ENCODE data around the gene EXOSC1.

EXOSC1 gene

GRCh38 chr10:97401455-97401919 is 44.3 kb downstream of the EXOSC1 start:
- Histone ChIP-seq H3K79me2 (ENCODE audit: insufficient read depth, low read depth) (peaks cover 32% of the 10 kb centered on the region), H3K4me3 (IDR thresholded peaks at IDR 0.05; ENCODE audit: insufficient read depth, low read depth, low read length) (no peak overlapping the region), H3K9ac (peak overlapping the region; percentile 74), H2AFZ (ENCODE audit: low read depth) (peak overlapping the region; percentile 51; the same call in 1 of the 2 replicates), H4K20me1 (ENCODE audit: insufficient read depth) (no peaks in the 10 kb centered on the region), H3K27me3 (ENCODE audit: insufficient read depth, low read depth) (no peaks in the 10 kb centered on the region), H3K27ac (peak overlapping the region; percentile 84), H3K4me1 (ENCODE audit: low read depth, poor library complexity, severe bottlenecking) (peaks cover 25% of the 10 kb centered on the region), H3K36me3 (ENCODE audit: insufficient read depth) (no peaks in the 10 kb centered on the region; the same call in 1 of the 2 replicates), H3K4me2 (peak overlapping the region; percentile 85)
- TF ChIP-seq, protein P1, sequence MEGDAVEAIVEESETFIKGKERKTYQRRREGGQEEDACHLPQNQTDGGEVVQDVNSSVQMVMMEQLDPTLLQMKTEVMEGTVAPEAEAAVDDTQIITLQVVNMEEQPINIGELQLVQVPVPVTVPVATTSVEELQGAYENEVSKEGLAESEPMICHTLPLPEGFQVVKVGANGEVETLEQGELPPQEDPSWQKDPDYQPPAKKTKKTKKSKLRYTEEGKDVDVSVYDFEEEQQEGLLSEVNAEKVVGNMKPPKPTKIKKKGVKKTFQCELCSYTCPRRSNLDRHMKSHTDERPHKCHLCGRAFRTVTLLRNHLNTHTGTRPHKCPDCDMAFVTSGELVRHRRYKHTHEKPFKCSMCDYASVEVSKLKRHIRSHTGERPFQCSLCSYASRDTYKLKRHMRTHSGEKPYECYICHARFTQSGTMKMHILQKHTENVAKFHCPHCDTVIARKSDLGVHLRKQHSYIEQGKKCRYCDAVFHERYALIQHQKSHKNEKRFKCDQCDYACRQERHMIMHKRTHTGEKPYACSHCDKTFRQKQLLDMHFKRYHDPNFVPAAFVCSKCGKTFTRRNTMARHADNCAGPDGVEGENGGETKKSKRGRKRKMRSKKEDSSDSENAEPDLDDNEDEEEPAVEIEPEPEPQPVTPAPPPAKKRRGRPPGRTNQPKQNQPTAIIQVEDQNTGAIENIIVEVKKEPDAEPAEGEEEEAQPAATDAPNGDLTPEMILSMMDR (conservative IDR thresholded peaks at IDR 0.05; ENCODE audit: low read depth, low read length): no peak

- Histone ChIP-seq H3K4me3 (IDR thresholded peaks at IDR 0.05; ENCODE audit: insufficient read depth, low read depth, low read length) (no peak within 1 kb of the TSS), H3K4me1 (ENCODE audit: low read depth, poor library complexity, severe bottlenecking) (peaks cover 21% of the 10 kb centered on the region), H3K27me3 (ENCODE audit: insufficient read depth, low read depth) (no peaks in the 10 kb centered on the region), H3K36me3 (ENCODE audit: insufficient read depth) (no peaks in the 10 kb centered on the region; the same call in 1 of the 2 replicates), H4K20me1 (ENCODE audit: insufficient read depth) (no peaks in the 10 kb centered on the region), H2AFZ (ENCODE audit: low read depth) (peak within 1 kb of the TSS; percentile 51; the same call in 1 of the 2 replicates), H3K27ac (peak within 1 kb of the TSS; percentile 84), H3K79me2 (ENCODE audit: insufficient read depth, low read depth) (peaks cover 32% of the 10 kb centered on the region), H3K4me2 (peak within 1 kb of the TSS; percentile 85), H3K9ac (peak within 1 kb of the TSS; percentile 74)
- TF ChIP-seq, protein P1 (conservative IDR thresholded peaks at IDR 0.05; ENCODE audit: low read depth, low read length): no peak
Measured at GRCh38 chr10:97400665-97401454, 44.9 kb downstream of the EXOSC1 start, which contains the start of gene RRP12. Gene RRP12 (minus strand): TSS chr10:97401340. CDS start chr10:97401231, 109 bp downstream.

DNA sequence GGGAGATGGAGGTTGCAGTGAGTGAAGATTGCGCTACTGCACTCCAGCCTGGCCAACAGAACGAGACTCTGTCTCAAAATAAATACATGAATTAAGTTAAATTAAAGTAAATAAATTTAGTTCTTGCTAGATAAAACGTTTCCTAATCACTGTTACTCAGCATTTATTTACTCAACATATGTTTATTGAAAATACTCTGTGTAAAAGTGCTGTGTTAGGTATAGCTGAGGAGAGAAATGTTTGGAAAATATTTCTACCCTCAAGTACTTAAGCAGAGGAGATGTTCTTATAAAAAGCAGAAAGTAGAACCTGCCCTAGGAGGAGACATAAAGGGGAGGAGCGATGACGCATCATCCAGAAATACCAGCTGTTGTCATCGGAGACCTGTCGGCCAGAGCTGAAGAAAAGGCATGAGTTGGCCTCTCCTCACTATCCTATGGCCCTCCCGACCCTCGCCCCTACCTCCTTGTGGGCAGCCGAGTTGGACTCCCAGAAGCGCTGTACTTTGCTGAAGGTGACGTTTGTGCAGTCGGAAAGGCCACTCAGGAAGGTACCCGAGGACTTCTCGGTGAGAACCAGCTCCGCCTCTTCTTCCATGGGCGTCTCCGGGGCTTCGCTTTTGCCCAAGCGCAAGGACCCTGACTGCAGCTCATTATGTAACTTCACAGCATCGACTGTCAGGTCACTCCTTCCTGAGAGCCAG is 45.8 kb downstream of the EXOSC1 start:
- H3K4me2 ChIP-seq: peak overlapping the region; percentile 85
- H3K4me3 ChIP-seq (IDR thresholded peaks at IDR 0.05; ENCODE audit: insufficient read depth, low read depth, low read length): no peak overlapping the region
- peak overlapping the region; percentile 51; the same call in 1 of the 2 replicates for H2AFZ ChIP-seq (ENCODE audit: low read depth)
- peaks cover 21% of the 10 kb centered on the region for H3K4me1 ChIP-seq (ENCODE audit: low read depth, poor library complexity, severe bottlenecking)
- H3K9ac ChIP-seq: peak overlapping the region; percentile 74
- H3K27ac ChIP-seq: peak overlapping the region; percentile 84
- H3K79me2 ChIP-seq (ENCODE audit: insufficient read depth, low read depth): peaks cover 32% of the 10 kb centered on the region
- H4K20me1 ChIP-seq (ENCODE audit: insufficient read depth): no peaks in the 10 kb centered on the region
- no peaks in the 10 kb centered on the region for H3K27me3 ChIP-seq (ENCODE audit: insufficient read depth, low read depth)
- TF ChIP-seq, protein P1 (conservative IDR thresholded peaks at IDR 0.05; ENCODE audit: low read depth, low read length): no peak
- no peaks in the 10 kb centered on the region; the same call in 1 of the 2 replicates for H3K36me3 ChIP-seq (ENCODE audit: insufficient read depth)

DNA sequence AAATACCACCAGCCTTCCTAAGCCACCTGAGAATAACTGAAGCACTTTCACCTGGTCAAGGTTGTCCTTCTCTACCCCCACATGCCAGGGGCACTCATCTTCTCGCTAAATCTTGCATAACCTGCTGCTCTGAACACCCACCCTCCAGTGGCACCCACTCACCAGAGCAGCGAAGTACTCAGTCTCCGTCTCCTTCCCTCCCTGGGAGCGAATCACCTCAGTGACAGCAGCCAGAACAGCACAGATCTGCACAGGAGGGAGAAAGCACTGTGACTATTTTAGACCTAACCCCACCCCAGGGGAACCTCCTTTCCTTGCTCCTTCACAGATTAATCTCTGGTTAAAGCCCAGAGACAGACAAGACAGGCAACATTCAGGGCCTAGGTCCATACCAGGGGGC is 49.8 kb downstream of the EXOSC1 start:
- peaks cover 14% of the 10 kb centered on the region for H3K4me1 ChIP-seq (ENCODE audit: low read depth, poor library complexity, severe bottlenecking)
- H3K36me3 ChIP-seq (ENCODE audit: insufficient read depth): no peaks in the 10 kb centered on the region; the same call in 1 of the 2 replicates
- H4K20me1 ChIP-seq (ENCODE audit: insufficient read depth): no peaks in the 10 kb centered on the region

More for the DNA sequence above, 49.8 kb downstream of the EXOSC1 start:
- Histone ChIP-seq H3K4me3 (IDR thresholded peaks at IDR 0.05; ENCODE audit: insufficient read depth, low read depth, low read length) (no peak overlapping the region), H2AFZ (ENCODE audit: low read depth) (no peak overlapping the region), H3K4me2 (no peak overlapping the region), H3K27me3 (ENCODE audit: insufficient read depth, low read depth) (no peaks in the 10 kb centered on the region), H3K79me2 (ENCODE audit: insufficient read depth, low read depth) (peaks cover 32% of the 10 kb centered on the region), H3K9ac (no peak overlapping the region), H3K27ac (no peak overlapping the region)
- TF ChIP-seq, protein P1 (conservative IDR thresholded peaks at IDR 0.05; ENCODE audit: low read depth, low read length): no peak
